ENCODE measurements around the gene KLHL25.

KLHL25 gene

GRCh38 chr15:85777250-85778106, 17.2 kb downstream of the KLHL25 start:
- DNase-seq (ENCODE audit: low read depth): no peak

DNA sequence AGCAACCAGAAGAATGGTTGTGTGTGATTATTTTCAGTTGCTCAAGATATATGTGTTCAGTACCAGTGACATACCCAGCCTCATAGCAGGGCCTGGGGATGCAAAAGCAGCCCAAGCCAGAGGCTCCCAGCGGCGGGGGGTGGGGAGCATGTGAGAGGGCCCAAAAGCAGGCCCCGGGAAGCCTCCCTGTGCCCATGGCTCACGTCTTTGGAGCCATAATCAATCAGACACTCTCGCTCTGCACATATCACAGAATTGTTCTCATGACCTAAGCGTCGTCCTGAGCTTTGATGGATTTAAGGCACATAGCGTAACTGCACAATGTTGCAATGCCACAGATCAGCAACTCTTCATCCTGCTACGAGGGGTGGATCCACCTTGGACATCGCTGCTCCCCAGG, 20.8 kb downstream of the KLHL25 start:
- DNase-seq (ENCODE audit: low read depth): no peak

DNA sequence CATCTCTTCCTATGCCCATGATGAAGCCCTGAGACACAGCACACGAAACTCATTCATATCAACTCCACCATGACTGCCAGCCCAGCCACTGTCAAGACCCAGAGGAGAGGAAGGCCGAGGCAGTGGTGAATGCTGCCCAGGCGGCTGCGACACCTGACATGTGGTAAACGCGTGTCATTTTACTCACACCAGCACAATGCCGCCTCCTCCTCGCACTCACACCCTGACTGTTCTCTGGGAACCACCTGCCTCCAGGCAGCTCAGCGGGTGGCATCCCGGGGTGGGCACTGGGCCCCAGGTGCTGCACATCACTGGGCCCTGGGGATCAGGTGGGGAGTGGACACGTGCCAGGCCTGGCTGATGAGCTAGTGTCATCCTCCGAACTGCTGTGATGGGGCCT, 21.5 kb downstream of the KLHL25 start:
- DNase-seq (ENCODE audit: low read depth): no peak

GRCh38 chr15:85772668-85773067, 22.1 kb downstream of the KLHL25 start:
- no peak for DNase-seq (ENCODE audit: low read depth)

DNA sequence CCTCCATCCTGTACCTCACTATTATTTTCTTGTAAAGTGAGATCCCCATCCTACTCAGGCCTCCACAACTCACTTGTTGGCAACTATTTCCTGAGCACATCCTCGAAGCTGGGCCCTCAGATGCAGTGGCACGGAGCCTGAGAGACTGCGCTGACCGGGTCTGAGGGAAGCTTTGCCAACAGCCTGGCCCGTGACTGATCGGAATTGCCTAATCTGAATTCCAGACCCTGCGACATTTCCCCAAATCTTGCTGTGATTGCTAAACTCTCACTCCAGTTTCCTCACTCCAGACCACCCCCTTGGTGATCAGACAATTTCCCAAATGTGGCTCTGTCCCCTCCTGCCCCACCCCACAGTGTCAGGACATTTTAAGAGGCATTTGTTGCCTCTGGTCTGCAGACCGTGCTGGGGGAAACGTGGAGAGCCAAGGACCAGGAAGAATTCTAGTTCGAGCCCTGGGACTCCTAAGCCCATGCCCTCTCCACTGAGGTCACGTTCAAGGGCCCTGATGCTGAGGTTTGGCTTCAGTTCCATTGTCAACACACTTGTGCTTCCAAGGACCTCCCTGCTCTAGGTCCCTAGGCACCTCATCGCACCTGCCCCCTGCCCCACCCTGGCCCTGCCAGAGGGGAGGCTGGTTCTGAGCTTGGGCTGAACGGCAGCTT, 22.8 kb downstream of the KLHL25 start:
- no peak for DNase-seq (ENCODE audit: low read depth)

GRCh38 chr15:85771271-85771670, 23.5 kb downstream of the KLHL25 start:
- no peak for DNase-seq (ENCODE audit: low read depth)

- no peak for DNase-seq (ENCODE audit: low read depth)
Observed at GRCh38 chr15:85770096-85771041, 24.4 kb downstream of the KLHL25 start.

DNA sequence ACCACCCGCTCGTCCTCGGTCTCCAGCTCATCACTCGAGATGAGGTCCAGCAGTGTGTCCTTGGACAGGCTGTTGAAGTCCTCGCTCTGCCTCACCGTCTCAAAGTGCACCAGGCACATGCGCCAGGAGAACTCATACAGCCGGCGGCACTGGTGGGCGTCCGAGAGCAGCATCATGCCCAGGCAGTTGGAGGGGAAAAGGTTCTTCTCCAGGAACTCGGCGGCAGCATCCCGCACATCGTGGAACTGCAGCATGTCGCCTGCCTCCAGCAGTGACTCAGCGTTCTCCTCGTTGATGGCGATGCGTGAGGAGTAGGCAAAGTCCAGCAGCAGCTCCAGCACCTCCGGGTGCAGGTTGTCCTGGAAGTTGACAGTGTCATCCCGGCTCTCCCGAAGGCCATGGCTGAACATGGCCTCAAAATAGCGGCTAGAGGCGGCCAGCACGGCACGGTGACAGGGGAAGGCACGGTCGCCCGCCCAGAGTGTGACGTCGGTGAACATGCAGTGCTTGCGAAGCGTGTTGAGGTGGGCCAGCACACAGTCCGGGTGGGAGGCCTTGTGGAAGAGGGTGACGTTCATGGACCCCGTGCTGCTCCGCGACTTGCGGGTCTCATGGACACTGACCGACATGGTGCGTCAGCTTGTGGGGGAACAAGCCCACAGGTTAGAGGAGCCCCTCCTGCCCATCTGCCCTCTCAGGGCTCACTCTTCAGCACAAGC, 25.4 kb downstream of the KLHL25 start:
- no peak for DNase-seq (ENCODE audit: low read depth)

DNA sequence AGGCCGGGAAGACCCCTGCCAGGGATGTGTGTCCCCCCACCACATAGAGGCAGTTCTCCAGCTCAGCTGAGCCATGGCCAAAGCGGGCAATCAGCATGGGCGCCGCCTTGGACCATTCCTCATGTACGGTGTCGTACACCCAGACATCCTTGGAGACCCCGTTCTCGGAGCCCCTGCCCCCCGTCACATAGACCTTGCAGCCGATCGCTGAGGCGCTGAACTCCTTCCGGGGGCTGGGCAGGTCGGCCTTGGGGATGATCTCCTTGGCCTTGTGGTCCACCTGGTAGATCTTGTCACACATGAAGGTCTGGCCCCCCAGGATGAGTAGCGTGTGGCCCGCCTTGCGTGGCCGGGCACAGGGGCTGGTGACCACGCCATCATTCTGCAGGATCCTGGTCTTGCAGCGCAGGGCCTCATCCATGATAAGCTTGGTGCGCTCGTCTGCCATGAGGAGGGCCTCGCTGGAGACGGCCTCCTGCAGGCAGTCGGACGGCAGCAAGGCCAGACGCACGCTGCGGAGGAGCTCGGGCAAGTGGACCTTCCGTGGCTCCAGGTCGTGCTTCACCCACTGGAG, 26.0 kb downstream of the KLHL25 start:
- DNase-seq (ENCODE audit: low read depth): no peak

- no peak for DNase-seq (ENCODE audit: low read depth)
Observed at GRCh38 chr15:85767785-85768529, 26.8 kb downstream of the KLHL25 start.

GRCh38 chr15:85766001-85766831, 28.5 kb downstream of the KLHL25 start:
- DNase-seq (ENCODE audit: low read depth): no peak

GRCh38 chr15:85764649-85765277, 30.0 kb downstream of the KLHL25 start:
- DNase-seq (ENCODE audit: low read depth): no peak

GRCh38 chr15:85763673-85764633, 30.8 kb downstream of the KLHL25 start:
- no peak for DNase-seq (ENCODE audit: low read depth)

- no peak for DNase-seq (ENCODE audit: low read depth)
Observed at GRCh38 chr15:85763157-85763556, 31.6 kb downstream of the KLHL25 start.

DNA sequence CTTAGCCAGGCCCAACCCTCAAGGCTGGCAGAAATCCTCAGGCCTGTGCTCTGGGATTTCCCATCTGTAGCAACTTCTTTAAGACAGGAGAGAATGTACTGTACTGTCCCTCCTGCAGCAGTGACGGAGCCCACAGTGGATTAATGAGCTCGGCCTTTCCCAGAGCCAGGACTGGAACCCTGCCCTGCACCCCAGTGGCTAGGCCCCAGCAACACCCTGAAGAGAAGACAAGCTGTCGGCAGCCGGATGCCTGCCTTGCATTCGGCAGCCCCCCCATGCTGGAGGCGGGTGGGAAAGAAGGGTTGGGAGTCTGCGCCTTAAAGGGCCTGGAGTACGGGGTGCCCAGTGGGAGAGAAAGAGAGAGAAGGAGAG, 32.0 kb downstream of the KLHL25 start:
- DNase-seq (ENCODE audit: low read depth): no peak

DNA sequence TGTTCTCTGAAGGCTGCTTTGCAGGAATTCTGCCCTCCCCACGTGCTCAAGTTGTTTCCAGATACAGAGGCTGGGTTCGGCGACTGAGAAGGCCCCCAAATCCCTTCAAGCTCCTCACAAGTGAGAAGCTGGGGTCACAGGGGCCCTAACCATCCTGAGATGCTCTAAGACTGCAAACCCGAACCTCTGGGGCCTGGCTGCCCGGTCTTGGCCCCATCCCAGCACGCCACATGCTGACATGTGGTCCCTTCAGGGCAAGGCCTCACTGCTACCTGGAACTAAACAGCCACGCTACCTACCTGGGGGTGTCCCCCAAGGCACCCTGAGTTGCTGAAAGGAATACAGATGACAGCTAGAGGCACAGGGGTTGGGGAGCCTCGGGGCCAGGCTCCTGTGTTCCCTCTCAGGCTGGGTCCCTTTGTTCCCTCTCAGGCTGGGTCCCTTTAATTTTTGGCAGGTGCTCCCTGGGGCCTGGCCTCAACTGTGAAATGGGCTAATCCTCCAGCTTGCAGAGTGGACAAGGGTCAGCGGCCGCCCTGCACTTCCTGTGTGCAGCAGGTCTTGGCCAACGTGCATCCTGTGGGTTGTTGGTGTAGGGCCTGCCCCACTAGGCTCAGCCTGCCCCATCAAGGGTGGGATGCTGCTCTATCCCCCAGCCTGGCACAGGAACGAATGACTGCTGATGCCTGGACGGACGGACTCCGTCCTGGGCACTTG, 32.5 kb downstream of the KLHL25 start:
- DNase-seq (ENCODE audit: low read depth): no peak

- no peak for DNase-seq (ENCODE audit: low read depth)
Observed at GRCh38 chr15:85761635-85762034, 33.1 kb downstream of the KLHL25 start.

Data from activated T-cell treated with anti-CD3 and anti-CD28 coated beads for 1 hour (primary cell).